GM19328 (cell line): ENCODE results near the gene LY6G6D.

Experiments used
- ATAC-seq: cut with Tn5 transposase; IDR thresholded peaks from one replicate; pipeline ENCODE4 v1.9.1; 2021; ENCODE audit warnings: mild to moderate bottlenecking, moderate library complexity; ENCODE audit not compliant: unreplicated experiment

The LY6G6D gene

DNA sequence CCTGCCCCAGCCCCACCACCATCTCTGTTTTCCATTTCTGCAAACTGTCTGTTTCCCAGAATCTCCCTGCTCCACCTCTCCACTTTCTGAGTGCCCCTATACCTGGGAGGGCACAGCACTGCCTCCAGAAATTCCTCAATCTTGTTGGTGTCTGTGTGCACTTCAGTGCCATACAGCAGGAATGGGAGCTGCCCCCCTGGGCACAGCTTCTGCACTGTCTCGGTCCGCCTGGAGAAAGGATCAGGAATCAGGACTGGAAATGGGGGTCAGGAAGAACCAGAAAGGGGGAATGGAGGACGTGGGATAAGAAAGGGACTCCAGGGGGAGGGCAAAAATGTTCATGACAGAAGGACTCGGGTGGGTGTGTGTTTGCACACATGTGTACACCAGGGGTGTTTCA is 18.6 kb downstream of the LY6G6D start:
- ATAC-seq: no peak

DNA sequence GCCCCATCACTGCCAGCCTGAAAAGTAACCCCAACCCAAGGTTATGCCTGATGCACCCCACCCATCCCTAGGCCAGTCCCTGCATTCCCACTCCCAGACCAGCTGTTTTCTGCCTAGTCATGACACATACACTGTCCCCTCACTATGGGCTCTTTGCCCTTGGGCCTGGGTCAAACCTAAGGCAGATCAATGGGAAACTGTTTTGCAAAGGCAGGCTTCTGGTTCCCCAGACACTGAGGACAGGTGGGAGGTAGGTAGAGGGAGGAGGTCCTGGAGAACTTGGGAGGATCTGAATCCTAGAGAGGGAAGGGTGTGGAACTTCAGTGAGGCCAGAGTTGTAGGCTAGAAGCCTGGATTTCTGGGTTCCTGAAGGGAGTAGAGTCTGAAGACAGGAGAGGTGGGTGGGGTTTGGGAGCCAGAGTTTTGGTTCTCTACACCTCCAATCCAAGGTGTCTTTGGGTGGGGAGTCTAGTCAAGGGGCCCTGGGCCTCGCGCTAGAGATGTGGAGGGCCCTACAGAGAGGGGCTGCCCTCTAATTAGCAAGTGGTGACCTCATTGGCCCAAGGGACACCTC is 19.2 kb downstream of the LY6G6D start:
- no peak for ATAC-seq

DNA sequence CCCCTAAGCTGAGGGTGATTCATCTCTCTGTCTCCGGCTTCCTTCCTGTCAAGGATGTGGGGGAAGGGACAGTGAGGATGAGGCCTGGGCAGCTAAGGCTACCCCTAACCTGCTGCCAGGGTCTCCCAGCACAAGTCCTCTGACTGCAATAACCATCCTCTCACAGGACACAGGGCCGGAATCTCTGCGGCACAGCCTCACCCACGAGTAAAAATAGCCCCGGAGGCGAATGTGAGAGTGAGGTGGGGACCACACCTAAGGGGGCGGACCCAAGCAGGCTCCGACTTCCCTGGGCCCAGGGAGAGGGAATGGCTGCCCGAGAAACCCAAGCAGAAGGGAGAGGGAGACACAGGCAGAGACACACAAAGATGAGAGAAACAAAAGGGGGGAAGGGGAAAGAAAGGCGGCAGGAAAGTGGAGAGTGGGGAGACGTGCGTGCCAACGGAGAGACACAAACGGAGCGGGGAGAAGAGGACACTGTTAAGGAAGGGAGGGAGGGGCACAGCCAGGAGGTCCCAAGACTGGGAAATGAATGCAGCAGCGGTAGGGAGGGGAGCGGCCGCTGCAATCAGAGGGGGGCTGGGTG is 19.8 kb downstream of the LY6G6D start:
- no peak for ATAC-seq

GRCh38 chr6:31736021-31736767 is 21.0 kb downstream of the LY6G6D start, which contains the start of gene CLIC1:
TSS of gene CLIC1 (minus strand) at chr6:31736530. CDS start at chr6:31736300, 230 bp downstream.
- no peak for ATAC-seq

DNA sequence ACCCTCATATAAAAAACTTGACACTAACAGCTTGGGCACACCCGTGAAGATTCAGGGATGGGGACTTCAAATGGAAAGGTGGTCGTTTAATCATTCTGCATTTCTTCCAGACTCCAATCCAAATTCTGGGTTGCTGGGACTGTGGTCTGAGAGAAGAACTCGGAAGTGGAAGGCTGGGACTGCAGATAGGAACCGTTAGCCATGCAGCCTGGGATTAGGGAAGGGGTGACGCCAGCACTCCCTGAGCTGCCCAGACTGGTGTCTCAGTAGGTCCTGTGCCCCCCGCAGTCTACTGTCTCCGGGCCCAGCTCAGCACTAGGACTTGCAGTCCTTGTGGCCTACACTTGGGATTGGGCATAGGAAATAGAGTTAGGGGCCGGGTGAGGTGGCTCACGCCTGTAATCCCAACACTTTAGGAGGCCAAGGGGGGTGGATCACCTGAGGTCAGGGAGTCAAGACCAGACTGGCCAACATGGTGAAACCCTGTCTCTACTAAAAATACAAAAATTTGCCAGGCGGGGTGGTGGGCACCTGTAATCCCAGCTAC is 21.7 kb downstream of the LY6G6D start:
- no peak for ATAC-seq

DNA sequence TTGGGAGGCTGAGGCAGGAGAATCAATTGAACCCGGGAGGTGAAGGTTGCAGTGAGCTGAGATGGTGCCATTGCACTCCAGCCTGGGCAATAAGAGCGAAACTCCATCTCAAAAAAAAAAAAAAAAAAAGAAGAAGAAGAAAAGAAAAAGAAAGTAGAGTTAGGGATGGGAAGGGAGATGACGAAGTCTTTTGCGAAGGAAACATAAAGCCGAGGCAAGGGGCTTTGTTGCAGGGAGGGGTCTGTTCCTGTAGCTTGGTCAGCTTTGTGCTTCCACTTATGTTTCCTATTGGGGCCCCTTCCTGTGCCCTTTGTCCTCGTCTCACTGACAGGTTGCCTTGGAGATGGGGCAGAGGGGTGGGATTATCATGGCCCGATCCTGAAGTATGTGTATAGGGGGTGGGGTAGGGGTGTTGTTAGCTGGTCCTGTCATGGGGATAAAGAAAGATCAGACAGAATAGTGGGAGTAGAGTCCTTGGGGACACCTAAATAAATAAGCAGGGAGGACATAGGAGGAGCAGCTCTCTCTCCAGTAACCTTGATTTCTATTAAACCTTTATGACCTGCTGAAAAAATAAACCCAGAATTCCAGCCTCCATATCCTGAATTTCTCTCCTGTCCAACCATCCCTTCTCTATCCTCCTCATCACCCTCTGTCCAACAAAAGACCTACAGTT is 22.3 kb downstream of the LY6G6D start:
- no peak for ATAC-seq

DNA sequence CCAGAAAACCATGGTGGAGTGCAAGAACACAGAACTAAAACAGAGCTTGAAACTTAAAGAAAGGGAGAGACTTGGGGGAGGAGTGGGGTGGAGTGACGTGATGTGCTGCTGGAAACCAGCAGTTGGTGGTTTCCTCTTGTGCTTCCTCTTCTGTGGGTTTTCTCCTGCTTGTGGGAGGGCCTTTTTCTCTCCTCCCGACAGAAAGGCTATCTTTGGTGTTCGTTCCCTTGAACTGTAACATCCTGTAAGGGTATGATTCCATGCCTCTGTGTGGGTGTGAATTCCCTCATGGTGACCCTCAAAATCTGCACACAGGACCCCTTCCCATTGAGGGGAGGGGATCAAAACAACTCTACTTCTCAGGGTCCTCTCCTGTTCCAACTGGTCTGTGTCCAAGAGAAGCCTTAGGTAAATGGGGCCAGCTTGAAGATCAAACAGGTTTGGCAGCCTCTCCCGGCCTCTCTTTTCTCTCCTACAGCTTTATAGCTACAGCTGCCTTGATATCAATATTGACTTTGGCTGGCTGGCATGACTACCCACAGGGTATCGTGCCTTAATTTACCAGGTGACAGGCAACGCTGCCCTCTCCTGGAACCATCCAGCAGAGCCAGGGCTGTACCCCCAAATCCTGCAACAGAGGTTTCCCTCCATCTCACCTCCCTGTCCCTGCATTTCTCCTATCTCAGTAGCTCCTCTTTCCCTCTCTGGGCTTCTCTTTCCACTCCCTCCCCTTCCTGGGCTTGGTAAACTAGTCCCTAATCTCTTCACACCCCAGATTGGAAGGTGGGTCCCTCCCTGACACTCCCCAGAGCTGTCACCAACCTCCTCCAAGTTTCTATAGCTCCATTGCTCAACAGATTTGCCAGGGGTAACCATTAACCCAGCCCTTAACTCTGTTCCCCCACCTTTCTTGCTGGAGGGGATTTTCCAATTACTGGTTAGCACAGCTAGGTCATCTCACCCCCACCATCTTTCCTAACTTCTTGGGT is 23.1 kb downstream of the LY6G6D start:
- ATAC-seq: no peak

- ATAC-seq: peak; percentile 78
These were observed 24.7 kb downstream of the LY6G6D start, which contains the start of gene MSH5 for GRCh38 chr6:31739639-31740396. TSS of gene MSH5 (plus strand) at chr6:31740005. CDS start at chr6:31740467, 462 bp downstream.

GRCh38 chr6:31740397-31741223 is 25.5 kb downstream of the LY6G6D start:
- no peak for ATAC-seq

DNA sequence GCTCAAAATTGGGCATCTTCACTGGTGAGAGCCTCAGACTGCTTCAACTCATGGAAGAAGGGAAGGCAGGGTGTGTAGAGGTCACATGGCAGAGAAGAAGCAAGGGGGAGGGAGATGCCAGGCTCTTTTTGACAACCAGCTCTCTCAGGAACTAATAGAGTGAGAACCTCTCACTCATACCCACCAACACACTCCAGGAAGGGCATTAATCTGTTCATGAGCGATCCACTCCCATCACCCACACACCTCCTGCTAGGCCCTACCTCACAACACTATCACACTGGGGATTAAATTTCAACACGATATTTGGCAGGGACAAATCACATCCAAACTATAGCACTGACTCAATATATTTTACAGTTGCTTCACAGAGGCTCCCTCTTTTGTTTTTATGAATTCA is 26.7 kb downstream of the LY6G6D start:
- no peak for ATAC-seq

GRCh38 chr6:31742894-31743293 is 27.7 kb downstream of the LY6G6D start:
- no peak for ATAC-seq

GRCh38 chr6:31744422-31744821 is 29.3 kb downstream of the LY6G6D start:
- ATAC-seq: no peak

DNA sequence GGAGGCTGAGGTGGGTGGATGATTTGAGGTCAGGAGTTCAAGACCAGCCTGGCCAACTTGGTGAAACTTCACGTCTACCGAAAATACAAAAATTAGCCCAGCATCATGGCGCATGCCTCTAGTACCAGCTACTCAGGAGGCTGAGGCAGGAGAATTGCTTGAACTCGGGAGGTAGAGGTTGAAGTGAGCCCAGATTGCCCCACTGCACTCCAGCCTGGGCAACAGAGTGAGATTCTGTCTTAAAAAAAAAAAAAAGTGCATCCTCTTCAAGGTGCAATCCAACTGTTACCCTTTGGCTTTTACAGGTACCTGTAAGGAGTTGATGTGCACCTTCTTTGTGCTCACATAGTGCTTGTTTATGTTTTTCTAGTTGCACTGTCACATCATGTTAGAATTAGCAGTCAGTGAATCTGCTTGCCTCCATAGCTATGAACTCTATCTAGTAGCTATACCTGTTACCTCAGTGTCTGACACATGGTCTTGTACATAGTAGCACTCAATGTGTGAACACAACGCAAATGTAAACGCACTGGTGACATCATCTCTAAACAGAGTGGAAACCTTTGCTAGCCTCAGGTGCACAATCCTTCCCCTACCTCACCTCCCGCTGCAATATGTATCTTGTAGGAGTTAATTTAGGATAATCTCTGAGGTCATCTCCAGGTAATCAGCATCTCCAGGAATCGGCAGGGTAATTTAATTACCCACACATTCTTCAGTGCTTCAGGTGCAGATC is 34.3 kb downstream of the LY6G6D start:
- ATAC-seq: no peak

GRCh38 chr6:31750411-31751022 is 35.4 kb downstream of the LY6G6D start:
- no peak for ATAC-seq

DNA sequence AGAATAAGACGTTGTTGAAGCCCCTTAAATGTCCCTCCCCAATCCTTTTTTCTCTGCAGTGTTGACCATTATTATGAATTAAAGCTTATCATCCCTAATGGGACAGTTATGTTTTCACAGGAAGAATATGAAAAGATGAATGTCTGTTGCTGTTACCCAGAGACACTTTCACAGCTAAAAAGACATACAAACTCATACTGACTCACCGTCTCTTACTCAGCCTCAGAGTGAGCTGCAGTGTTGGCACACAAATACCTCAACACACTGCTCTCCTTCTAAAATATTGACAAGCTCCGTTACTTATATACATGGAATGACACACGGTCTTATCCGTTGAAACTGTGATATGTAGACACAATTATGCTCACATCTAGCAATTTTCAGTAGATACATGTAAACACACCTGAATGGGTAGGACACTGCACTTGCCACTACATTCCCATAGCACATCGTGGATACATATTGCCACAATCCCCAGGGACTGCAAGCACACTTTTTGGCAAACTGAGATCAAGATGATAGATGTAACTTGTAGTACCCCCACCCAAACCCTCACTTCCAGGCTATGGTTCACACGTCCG is 37.7 kb downstream of the LY6G6D start:
- no peak for ATAC-seq

DNA sequence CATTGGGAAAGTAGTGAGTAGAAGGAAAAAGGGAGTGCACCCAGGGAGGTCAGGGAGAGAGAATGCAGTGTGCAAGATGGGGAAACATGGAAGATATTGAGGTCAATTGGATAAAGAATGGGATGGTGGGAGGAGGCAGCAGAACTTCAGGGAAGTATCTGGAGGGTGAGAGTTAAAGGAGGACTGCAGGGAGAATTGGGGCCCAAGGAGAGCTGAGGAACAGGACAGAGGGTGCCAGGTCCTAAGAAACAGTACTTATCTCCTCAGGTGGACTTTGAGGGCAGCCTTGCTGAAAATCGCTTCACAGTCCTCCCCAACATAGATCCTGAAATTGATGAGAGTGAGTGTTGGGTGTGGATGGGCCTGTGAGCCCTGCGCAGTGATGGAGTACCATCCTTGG is 43.1 kb downstream of the LY6G6D start:
- no peak for ATAC-seq

DNA sequence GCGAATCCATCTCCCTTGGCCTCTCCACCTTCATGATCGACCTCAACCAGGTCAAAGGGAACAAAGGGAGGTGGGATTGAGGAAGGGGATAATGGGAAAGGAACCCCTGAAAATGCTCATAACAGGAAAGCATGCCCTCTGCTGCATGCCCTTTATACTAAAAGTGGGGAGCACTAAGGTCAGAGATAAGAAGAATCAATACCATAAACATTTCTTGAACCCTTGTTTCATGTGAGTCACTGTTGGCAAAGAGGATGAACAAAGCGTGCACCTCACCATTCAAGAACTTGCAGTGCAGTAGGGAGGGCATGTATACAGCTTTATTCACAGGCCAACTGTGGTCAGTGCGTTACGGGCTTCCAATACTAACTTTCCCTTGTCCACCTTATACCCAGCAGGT is 45.6 kb downstream of the LY6G6D start:
- ATAC-seq: no peak
